Measurements from ENCODE around the gene CLEC4F.

Gene CLEC4F

GRCh38 chr2:70837980-70838925 lies 17.9 kb upstream of the CLEC4F start:
- Histone ChIP-seq H3K27ac (ENCODE audit: low read depth, low read length) (no peak overlapping the region), H3K27me3 (ENCODE audit: control insufficient read depth in 5 of 5, insufficient read depth in 4 of 5, low read length in 5 of 5) (peaks cover 0 to 5% (median 0%) of the 10 kb centered on the region in 5 donors), H3K9ac (ENCODE audit: low read length in 5 of 5) (no peak overlapping the region), H3K4me1 (ENCODE audit: control insufficient read depth in 5 of 5, insufficient read depth in 5 of 5, low read length in 5 of 5) (peaks cover 0 to 9% (median 8%) of the 10 kb centered on the region in 5 donors), H3K4me3 (ENCODE audit: low read depth in 1 of 5, low read length in 5 of 5) (no peak overlapping the region), H3K9me3 (ENCODE audit: control insufficient read depth in 5 of 5, low read length in 5 of 5) (no peaks in the 10 kb centered on the region), H3K36me3 (ENCODE audit: control insufficient read depth in 5 of 5, insufficient read depth in 5 of 5, low read length in 5 of 5) (no peaks in the 10 kb centered on the region)

- no peaks in the 10 kb centered on the region for H3K36me3 ChIP-seq (ENCODE audit: control insufficient read depth in 5 of 5, insufficient read depth in 5 of 5, low read length in 5 of 5)
These were observed 15.2 kb upstream of the CLEC4F start, which contains the start of gene CD207 for GRCh38 chr2:70835643-70836042. Gene CD207, minus strand, starts transcription at chr2:70835816. Its CDS starts 40 bp downstream, at chr2:70835776.

DNA sequence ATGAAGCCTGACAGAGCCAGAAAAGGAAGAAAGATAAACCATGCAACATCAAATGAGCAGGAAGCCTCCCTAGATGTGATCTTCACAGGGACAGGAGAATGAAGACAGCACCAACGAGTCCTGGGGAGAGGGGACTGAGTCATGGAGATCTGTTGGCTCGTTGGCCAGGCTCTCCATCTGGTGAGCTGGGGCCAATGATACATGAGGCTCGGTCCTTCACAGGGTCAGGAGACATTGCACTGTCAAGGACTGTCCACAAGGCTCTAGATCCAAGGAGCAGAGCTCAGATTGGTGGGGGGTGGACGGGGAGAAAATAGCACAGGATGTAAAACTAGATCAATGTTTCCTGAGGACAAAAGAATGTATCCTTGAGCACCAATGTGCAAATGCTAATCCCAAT lies 14.5 kb upstream of the CLEC4F start:
- Histone ChIP-seq H3K4me1 (ENCODE audit: control insufficient read depth in 5 of 5, insufficient read depth in 5 of 5, low read length in 5 of 5) (peaks cover 2 to 20% (median 18%) of the 10 kb centered on the region in 5 donors), H3K4me3 (ENCODE audit: low read depth in 1 of 5, low read length in 5 of 5) (no peak overlapping the region), H3K27ac (ENCODE audit: low read depth, low read length) (no peak overlapping the region), H3K9ac (ENCODE audit: low read length in 5 of 5) (no peak overlapping the region), H3K9me3 (ENCODE audit: control insufficient read depth in 5 of 5, low read length in 5 of 5) (no peaks in the 10 kb centered on the region), H3K27me3 (ENCODE audit: control insufficient read depth in 5 of 5, insufficient read depth in 4 of 5, low read length in 5 of 5) (no peaks in the 10 kb centered on the region), H3K36me3 (ENCODE audit: control insufficient read depth in 5 of 5, insufficient read depth in 5 of 5, low read length in 5 of 5) (no peaks in the 10 kb centered on the region)

More at GRCh38 chr2:70835643-70836042, 15.2 kb upstream of the CLEC4F start, which contains the start of gene CD207:
- no peak within 1 kb of the TSS for H3K9ac ChIP-seq (ENCODE audit: low read length in 5 of 5)
- no peaks in the 10 kb centered on the region for H3K27me3 ChIP-seq (ENCODE audit: control insufficient read depth in 5 of 5, insufficient read depth in 4 of 5, low read length in 5 of 5)
- no peak within 1 kb of the TSS for H3K4me3 ChIP-seq (ENCODE audit: low read depth in 1 of 5, low read length in 5 of 5)
- no peaks in the 10 kb centered on the region for H3K9me3 ChIP-seq (ENCODE audit: control insufficient read depth in 5 of 5, low read length in 5 of 5)
- H3K27ac ChIP-seq (ENCODE audit: low read depth, low read length): no peak within 1 kb of the TSS
- peaks cover 0 to 12% (median 11%) of the 10 kb centered on the region in 5 donors for H3K4me1 ChIP-seq (ENCODE audit: control insufficient read depth in 5 of 5, insufficient read depth in 5 of 5, low read length in 5 of 5)

GRCh38 chr2:70834106-70834505 lies 13.7 kb upstream of the CLEC4F start:
- no peak overlapping the region for H3K9ac ChIP-seq (ENCODE audit: low read length in 5 of 5)
- no peak overlapping the region for H3K4me3 ChIP-seq (ENCODE audit: low read depth in 1 of 5, low read length in 5 of 5)
- H3K27me3 ChIP-seq (ENCODE audit: control insufficient read depth in 5 of 5, insufficient read depth in 4 of 5, low read length in 5 of 5): no peaks in the 10 kb centered on the region
- no peak overlapping the region for H3K27ac ChIP-seq (ENCODE audit: low read depth, low read length)
- H3K9me3 ChIP-seq (ENCODE audit: control insufficient read depth in 5 of 5, low read length in 5 of 5): no peaks in the 10 kb centered on the region
- H3K36me3 ChIP-seq (ENCODE audit: control insufficient read depth in 5 of 5, insufficient read depth in 5 of 5, low read length in 5 of 5): no peaks in the 10 kb centered on the region
- H3K4me1 ChIP-seq (ENCODE audit: control insufficient read depth in 5 of 5, insufficient read depth in 5 of 5, low read length in 5 of 5): peaks cover 3 to 25% (median 24%) of the 10 kb centered on the region in 5 donors

GRCh38 chr2:70833246-70833645 lies 12.8 kb upstream of the CLEC4F start:
- no peak overlapping the region for H3K9ac ChIP-seq (ENCODE audit: low read length in 5 of 5)
- H3K27ac ChIP-seq (ENCODE audit: low read depth, low read length): no peak overlapping the region
- no peaks in the 10 kb centered on the region for H3K36me3 ChIP-seq (ENCODE audit: control insufficient read depth in 5 of 5, insufficient read depth in 5 of 5, low read length in 5 of 5)
- no peaks in the 10 kb centered on the region for H3K9me3 ChIP-seq (ENCODE audit: control insufficient read depth in 5 of 5, low read length in 5 of 5)
- no peak overlapping the region for H3K4me3 ChIP-seq (ENCODE audit: low read depth in 1 of 5, low read length in 5 of 5)
- H3K27me3 ChIP-seq (ENCODE audit: control insufficient read depth in 5 of 5, insufficient read depth in 4 of 5, low read length in 5 of 5): no peaks in the 10 kb centered on the region
- H3K4me1 ChIP-seq (ENCODE audit: control insufficient read depth in 5 of 5, insufficient read depth in 5 of 5, low read length in 5 of 5): peaks cover 4 to 24% (median 20%) of the 10 kb centered on the region in 5 donors

DNA sequence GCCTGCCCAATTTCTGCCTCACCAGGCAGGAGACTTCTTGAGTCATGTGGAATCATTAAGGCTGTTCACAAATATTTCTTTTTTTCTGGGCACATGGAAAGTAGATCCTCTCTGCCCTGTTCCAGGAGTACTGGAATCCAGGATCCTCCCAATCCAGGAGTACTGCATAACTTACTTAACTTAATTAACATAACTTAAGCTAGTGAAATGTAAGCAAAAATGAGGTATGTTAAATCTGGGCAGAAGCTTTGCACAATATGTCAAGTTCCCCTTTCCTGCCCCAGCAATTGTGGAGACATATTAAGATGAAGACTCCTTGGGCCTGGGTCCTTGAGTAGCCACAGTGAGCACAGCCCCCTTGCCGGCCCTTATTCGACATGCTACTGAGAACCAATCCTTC lies 12.0 kb upstream of the CLEC4F start:
- Histone ChIP-seq H3K4me1 (ENCODE audit: control insufficient read depth in 5 of 5, insufficient read depth in 5 of 5, low read length in 5 of 5) (peaks cover 4 to 27% (median 23%) of the 10 kb centered on the region in 5 donors), H3K36me3 (ENCODE audit: control insufficient read depth in 5 of 5, insufficient read depth in 5 of 5, low read length in 5 of 5) (no peaks in the 10 kb centered on the region), H3K27ac (ENCODE audit: low read depth, low read length) (no peak overlapping the region), H3K9ac (ENCODE audit: low read length in 5 of 5) (no peak overlapping the region), H3K4me3 (ENCODE audit: low read depth in 1 of 5, low read length in 5 of 5) (no peak overlapping the region), H3K27me3 (ENCODE audit: control insufficient read depth in 5 of 5, insufficient read depth in 4 of 5, low read length in 5 of 5) (no peaks in the 10 kb centered on the region), H3K9me3 (ENCODE audit: control insufficient read depth in 5 of 5, low read length in 5 of 5) (no peaks in the 10 kb centered on the region)

- Histone ChIP-seq H3K4me3 (ENCODE audit: low read depth in 1 of 5, low read length in 5 of 5) (no peak overlapping the region), H3K27ac (ENCODE audit: low read depth, low read length) (no peak overlapping the region), H3K27me3 (ENCODE audit: control insufficient read depth in 5 of 5, insufficient read depth in 4 of 5, low read length in 5 of 5) (no peaks in the 10 kb centered on the region), H3K4me1 (ENCODE audit: control insufficient read depth in 5 of 5, insufficient read depth in 5 of 5, low read length in 5 of 5) (peaks cover 4 to 27% (median 23%) of the 10 kb centered on the region in 5 donors), H3K9ac (ENCODE audit: low read length in 5 of 5) (no peak overlapping the region), H3K36me3 (ENCODE audit: control insufficient read depth in 5 of 5, insufficient read depth in 5 of 5, low read length in 5 of 5) (no peaks in the 10 kb centered on the region), H3K9me3 (ENCODE audit: control insufficient read depth in 5 of 5, low read length in 5 of 5) (no peaks in the 10 kb centered on the region)
These were observed 11.5 kb upstream of the CLEC4F start for GRCh38 chr2:70831861-70832260.

DNA sequence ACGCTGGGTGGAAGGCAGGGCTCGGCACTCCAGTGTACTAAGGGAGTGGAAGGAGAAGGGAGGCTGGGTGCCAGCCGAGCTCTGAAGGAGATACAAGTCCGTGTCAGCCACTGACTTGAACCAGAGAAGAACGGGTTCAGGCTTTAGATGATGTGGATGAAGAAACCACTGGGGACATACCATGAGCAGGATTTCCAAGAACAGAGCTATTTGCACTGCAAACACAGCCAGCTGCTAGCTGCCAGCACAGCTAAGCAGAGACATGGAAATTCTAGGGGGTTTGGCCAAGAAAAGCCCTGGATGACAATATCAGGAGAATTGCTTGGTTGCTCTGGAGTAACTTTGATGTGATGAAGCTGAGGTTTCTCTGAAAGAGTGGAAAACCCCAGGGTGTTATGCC lies 10.0 kb upstream of the CLEC4F start:
- Histone ChIP-seq H3K36me3 (ENCODE audit: control insufficient read depth in 5 of 5, insufficient read depth in 5 of 5, low read length in 5 of 5) (no peaks in the 10 kb centered on the region), H3K27ac (ENCODE audit: low read depth, low read length) (no peak overlapping the region), H3K4me1 (ENCODE audit: control insufficient read depth in 5 of 5, insufficient read depth in 5 of 5, low read length in 5 of 5) (peaks cover 4 to 27% (median 23%) of the 10 kb centered on the region in 5 donors), H3K27me3 (ENCODE audit: control insufficient read depth in 5 of 5, insufficient read depth in 4 of 5, low read length in 5 of 5) (no peaks in the 10 kb centered on the region), H3K4me3 (ENCODE audit: low read depth in 1 of 5, low read length in 5 of 5) (no peak overlapping the region), H3K9ac (ENCODE audit: low read length in 5 of 5) (no peak overlapping the region), H3K9me3 (ENCODE audit: control insufficient read depth in 5 of 5, low read length in 5 of 5) (no peaks in the 10 kb centered on the region)

GRCh38 chr2:70829916-70830315 lies 9.5 kb upstream of the CLEC4F start:
- Histone ChIP-seq H3K9ac (ENCODE audit: low read length in 5 of 5) (no peak overlapping the region), H3K9me3 (ENCODE audit: control insufficient read depth in 5 of 5, low read length in 5 of 5) (no peaks in the 10 kb centered on the region), H3K27ac (ENCODE audit: low read depth, low read length) (no peak overlapping the region), H3K36me3 (ENCODE audit: control insufficient read depth in 5 of 5, insufficient read depth in 5 of 5, low read length in 5 of 5) (no peaks in the 10 kb centered on the region), H3K27me3 (ENCODE audit: control insufficient read depth in 5 of 5, insufficient read depth in 4 of 5, low read length in 5 of 5) (no peaks in the 10 kb centered on the region), H3K4me1 (ENCODE audit: control insufficient read depth in 5 of 5, insufficient read depth in 5 of 5, low read length in 5 of 5) (peaks cover 4 to 27% (median 23%) of the 10 kb centered on the region in 5 donors), H3K4me3 (ENCODE audit: low read depth in 1 of 5, low read length in 5 of 5) (no peak overlapping the region)
